Upper lobe of right lung (tissue), 1 donor: ENCODE measurements around the gene SLC6A6. TPM values are rescaled to one million over a fixed set of nuclear protein-coding genes. Genes with fewer than 3 reads are reported as not detected.

Source experiments
- ATAC-seq: fragments of 200-7000 bp; cut with Tn5 transposase; one replicate; pipeline ENCODE4 v1.9.1; 2020; ENCODE audit warnings: mild to moderate bottlenecking, moderate library complexity
- DNase-seq: peaks from one replicate; pipeline ENCODE4 v3.0.0-alpha.2; 2020
- H3K27ac ChIP-seq: fragments of 200-600 bp; one replicate; pipeline ENCODE4 v1.8.0; 2022
- H3K27me3 ChIP-seq: fragments of 200-600 bp; one replicate; pipeline ENCODE4 v1.8.0; 2022; ENCODE audit warnings: mild to moderate bottlenecking
- H3K36me3 ChIP-seq: fragments of 200-600 bp; one replicate; pipeline ENCODE4 v1.8.0; 2022
- H3K4me1 ChIP-seq: fragments of 200-600 bp; one replicate; pipeline ENCODE4 v1.8.0; 2022
- H3K4me3 ChIP-seq: fragments of 200-600 bp; one replicate; pipeline ENCODE4 v1.8.0; 2022; ENCODE audit warnings: mild to moderate bottlenecking
- H3K9me3 ChIP-seq: fragments of 200-600 bp; one replicate; pipeline ENCODE4 v1.8.0; 2022
- intact Hi-C: fragments of 100-400 bp; cut with DNase I; formaldehyde crosslinking; loops from one replicate; pipeline ENCODE4 v1.11.0; 2022
- total RNA-seq: library from RNA; stranded (reverse); fragmentation: NEBNext Ultra II Directional; extraction: Animal tissue kit (Norgen Biotek cat#: 25700); gene quantifications from one replicate; pipeline ENCODE4 v1.2.1, GENCODE V29; 2021
- TF ChIP-seq, protein P1 (sequence below): fragments of 200-600 bp; IDR thresholded peaks from one replicate; pipeline ENCODE4 v1.8.0; 2022; ENCODE audit warnings: antibody characterized with exemption
- donor health status: DM: no; HTN: yes; CAD: no; lungs with severe emphysema.

The SLC6A6 gene
- total RNA-seq, 1 donor from 2014 or later = 54.3 TPM

DNA sequence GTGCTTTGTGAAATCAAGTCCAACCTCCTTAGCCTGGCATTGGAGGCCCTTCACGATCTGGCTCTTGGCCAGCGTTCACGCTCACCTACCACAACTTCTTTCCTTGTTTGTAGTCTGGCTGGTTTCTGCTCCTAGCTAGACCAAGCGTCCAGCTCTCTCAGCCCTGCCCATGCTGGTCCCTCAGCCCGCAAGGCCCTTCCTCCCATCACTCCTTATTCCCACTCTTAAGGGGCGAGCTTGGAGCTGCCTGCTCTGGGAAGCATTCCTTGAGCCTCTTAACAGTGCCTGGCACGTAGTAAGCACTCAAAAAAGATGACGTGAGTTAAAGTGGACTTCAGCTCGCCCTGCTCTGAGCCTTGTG lies 8.7 kb downstream of the SLC6A6 start:
- peak overlapping the region; percentile 78 for H3K27ac ChIP-seq
- TF ChIP-seq, protein P1, sequence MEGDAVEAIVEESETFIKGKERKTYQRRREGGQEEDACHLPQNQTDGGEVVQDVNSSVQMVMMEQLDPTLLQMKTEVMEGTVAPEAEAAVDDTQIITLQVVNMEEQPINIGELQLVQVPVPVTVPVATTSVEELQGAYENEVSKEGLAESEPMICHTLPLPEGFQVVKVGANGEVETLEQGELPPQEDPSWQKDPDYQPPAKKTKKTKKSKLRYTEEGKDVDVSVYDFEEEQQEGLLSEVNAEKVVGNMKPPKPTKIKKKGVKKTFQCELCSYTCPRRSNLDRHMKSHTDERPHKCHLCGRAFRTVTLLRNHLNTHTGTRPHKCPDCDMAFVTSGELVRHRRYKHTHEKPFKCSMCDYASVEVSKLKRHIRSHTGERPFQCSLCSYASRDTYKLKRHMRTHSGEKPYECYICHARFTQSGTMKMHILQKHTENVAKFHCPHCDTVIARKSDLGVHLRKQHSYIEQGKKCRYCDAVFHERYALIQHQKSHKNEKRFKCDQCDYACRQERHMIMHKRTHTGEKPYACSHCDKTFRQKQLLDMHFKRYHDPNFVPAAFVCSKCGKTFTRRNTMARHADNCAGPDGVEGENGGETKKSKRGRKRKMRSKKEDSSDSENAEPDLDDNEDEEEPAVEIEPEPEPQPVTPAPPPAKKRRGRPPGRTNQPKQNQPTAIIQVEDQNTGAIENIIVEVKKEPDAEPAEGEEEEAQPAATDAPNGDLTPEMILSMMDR = no peak
- ATAC-seq (peak; percentile 84), DNase-seq (peak; percentile 89)
- peaks cover 45% of the 10 kb centered on the region for H3K4me1 ChIP-seq
- H3K9me3 ChIP-seq = no peaks in the 10 kb centered on the region
- H3K36me3 ChIP-seq = peaks cover 5% of the 10 kb centered on the region
- intact Hi-C loops = no loop called here
- no peak overlapping the region for H3K4me3 ChIP-seq
- no peaks in the 10 kb centered on the region for H3K27me3 ChIP-seq

DNA sequence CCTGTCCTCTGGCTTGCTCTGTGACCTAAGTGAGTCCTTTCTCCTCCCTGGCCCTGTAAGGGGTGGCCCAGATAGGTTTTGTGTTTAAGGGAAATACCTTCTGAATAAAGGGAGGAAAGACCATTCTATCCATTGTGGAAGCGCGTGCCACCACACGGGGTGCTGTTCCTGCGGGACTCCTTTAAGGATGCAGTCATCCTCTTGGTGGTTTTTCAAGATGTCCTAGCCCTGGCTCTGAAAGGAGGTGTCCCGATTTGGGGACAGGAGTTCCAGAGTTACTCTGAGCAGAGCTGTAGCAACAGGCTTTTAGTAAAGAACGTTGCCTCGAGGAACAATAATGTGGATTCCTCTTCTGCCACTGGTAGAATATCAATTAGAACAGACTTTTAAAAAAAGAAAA lies 9.6 kb downstream of the SLC6A6 start:
- Histone ChIP-seq H3K9me3 (no peaks in the 10 kb centered on the region), H3K4me1 (peaks cover 41% of the 10 kb centered on the region), H3K27ac (peak overlapping the region; percentile 78), H3K4me3 (no peak overlapping the region), H3K36me3 (peaks cover 12% of the 10 kb centered on the region), H3K27me3 (no peaks in the 10 kb centered on the region)
- intact Hi-C loops = no loop called here
- ATAC-seq (no peak), DNase-seq (no peak)
- TF ChIP-seq, protein P1 = no peak

DNA sequence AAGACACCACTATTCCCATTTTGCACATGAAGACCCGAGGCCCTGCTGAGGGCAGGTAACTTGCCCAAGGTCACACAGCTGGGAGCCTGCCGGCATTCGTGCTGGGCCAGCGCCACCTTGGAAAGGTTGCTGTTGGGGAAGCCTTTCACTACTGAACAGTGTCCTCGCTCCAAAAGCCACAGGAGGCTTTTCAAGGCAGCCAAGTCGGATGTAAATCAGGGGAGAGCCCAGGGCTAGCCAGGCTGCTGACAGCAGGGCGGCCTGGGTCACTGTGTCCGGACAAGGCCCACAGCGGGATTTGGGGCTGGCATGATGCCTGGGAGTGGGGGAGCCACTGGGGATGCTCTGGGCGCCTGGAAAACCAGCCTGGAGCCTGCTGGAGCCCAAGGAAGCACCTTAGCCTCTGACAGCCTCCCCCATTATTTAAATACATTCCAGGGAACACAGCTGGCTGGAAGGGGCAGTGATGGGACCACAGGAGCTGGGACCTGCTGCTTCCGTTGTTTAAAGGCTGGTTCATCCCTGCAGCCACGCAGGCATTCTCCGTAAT lies 10.5 kb downstream of the SLC6A6 start:
- H3K4me1 ChIP-seq = peaks cover 41% of the 10 kb centered on the region
- no peaks in the 10 kb centered on the region for H3K9me3 ChIP-seq
- no peaks in the 10 kb centered on the region for H3K27me3 ChIP-seq
- TF ChIP-seq, protein P1 = no peak
- H3K4me3 ChIP-seq = no peak overlapping the region
- H3K36me3 ChIP-seq = peaks cover 21% of the 10 kb centered on the region
- ATAC-seq = no peak
- DNase-seq = no peak
- peak overlapping the region; percentile 48 for H3K27ac ChIP-seq
- intact Hi-C loops = no loop called here

DNA sequence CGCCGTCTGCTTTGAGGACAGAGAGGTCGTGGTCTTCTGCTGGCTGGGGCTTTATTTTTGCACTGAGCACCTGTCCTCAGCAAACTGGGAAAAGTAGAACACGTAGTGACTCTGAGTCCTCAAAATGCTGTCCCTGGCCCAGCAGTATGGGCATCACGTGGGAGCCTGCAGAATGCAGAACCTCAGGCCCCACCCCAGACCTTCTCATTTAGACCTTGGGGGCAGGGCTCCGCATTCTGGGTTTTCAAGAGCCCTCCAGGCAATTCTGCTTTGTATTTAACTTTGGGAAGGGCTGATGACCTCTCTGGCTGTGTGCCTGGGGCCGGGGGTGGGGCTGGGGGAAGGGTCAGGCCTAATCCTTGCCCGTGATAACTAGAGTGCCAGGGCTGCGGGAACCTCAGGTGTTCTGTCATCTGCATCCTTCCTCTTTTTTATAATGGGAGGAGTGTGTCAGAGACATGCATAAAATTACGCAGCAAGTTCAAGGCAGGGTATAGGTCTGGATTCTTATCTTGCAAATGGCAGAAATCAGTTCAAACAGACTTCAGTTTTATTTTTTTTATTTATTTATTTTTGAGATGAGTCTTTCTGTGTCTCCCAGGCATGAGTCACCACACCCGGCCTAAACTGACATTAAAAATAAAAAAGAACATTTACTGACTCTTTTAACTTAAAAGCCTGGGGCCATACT lies 11.1 kb downstream of the SLC6A6 start:
- peaks cover 44% of the 10 kb centered on the region for H3K4me1 ChIP-seq
- TF ChIP-seq, protein P1 = no peak
- DNase-seq = peak; percentile 84
- H3K27ac ChIP-seq = peak overlapping the region; percentile 48
- H3K9me3 ChIP-seq = no peaks in the 10 kb centered on the region
- no peaks in the 10 kb centered on the region for H3K27me3 ChIP-seq
- H3K4me3 ChIP-seq = no peak overlapping the region
- ATAC-seq = peak; percentile 64
- H3K36me3 ChIP-seq = peaks cover 23% of the 10 kb centered on the region
- intact Hi-C loops = no loop called here

DNA sequence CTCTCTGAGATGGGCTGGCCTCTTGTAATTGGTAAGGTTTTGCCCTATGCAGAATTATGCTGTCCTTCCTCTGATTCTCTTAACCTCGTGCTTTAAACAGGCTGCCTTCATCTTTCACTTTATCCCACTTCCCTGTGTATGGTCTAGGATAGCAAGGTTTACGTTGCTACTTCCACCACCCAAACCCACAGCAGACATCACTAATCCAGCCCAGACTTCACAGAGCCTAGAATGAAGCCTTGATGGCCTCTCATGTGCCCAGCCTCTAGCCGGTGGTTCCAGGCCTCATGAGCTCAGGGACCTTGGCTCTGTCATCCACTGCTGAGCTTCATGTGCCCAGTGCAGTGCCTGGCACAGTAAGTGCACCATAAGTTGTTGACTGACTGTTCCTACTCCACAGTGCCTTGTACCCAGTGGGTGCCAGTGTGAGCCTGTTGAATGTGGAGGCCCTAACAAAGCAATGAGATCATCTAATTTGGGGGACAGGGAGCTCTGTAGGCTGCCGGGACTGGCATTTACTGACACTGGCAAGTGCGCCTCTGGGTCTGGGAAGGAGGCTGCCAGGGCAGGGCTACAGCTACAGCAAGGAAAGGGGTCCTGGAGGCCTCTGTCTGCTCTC lies 12.5 kb downstream of the SLC6A6 start:
- H3K27me3 ChIP-seq = no peaks in the 10 kb centered on the region
- H3K4me3 ChIP-seq = no peak overlapping the region
- ATAC-seq = no peak
- peaks cover 23% of the 10 kb centered on the region for H3K36me3 ChIP-seq
- H3K9me3 ChIP-seq = no peaks in the 10 kb centered on the region
- no peak for DNase-seq
- intact Hi-C loops = no loop called here
- H3K4me1 ChIP-seq = peaks cover 48% of the 10 kb centered on the region
- H3K27ac ChIP-seq = peak overlapping the region; percentile 42
- TF ChIP-seq, protein P1 = no peak
